Stimulated activated CD4-positive, alpha-beta T cell treated with anti-CD3 and anti-CD28 coated beads, TNF-alpha, amount 100 ng/mL, for 4 hours (primary cell): Measurements from ENCODE around the gene ZSCAN22.
"Not testable (repeated sequence)": the region's sequence is repeated elsewhere in the genome, so short reads cannot be mapped to it uniquely, and the experiment has no call there.

ENCODE experiments used
- DNase-seq, 3 experiments: peaks; one replicate each; pipeline ENCODE4 v3.0.0-alpha.2; 2020; ENCODE audit warnings: low read depth in 3 of 3

ZSCAN22 gene

DNA sequence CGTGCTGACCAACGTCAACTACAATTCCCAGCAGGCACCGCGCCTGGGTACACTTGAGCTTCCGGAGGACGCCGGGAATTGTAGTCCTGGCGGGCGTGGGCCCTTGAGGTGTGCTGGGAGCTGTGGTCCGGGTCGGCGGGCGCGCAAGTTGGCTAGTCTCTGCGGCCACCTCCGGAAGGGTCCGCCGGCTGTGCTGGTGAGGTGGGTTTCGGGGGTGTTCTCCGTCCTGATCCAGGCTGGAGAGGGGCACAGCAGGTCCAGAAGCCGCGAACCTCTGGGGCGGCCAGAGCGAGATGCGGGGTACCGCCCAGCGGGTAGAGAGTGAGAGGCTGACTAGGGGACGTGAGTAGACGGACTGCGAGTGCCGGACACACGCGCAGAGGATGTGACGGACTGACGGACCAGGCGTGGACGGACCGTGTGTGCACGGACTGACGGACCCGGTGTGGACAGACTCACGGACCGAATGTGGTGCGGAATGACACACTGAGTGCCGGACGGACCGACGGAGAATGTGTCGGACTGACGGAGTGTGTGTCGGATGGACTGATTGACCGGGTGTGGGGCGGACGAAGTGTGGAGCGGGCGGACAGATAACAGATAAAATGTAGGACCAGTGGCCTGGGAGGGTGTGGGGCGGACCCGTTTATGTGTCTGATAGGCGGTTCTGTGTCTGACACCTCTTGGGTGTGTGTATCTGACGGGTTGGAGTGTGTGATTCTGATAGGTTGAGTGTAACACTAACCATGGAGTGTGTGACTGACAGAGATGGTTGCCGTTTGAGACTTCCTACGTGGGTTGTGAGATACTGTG, at the start of gene ZSCAN22:
Gene ZSCAN22 (plus strand): TSS at position 81 of the 813 bp plus-strand sequence. CDS start 7,809 bp downstream, outside the sequence.
- peak; percentile 72 to 84 (median 72) for DNase-seq

DNA sequence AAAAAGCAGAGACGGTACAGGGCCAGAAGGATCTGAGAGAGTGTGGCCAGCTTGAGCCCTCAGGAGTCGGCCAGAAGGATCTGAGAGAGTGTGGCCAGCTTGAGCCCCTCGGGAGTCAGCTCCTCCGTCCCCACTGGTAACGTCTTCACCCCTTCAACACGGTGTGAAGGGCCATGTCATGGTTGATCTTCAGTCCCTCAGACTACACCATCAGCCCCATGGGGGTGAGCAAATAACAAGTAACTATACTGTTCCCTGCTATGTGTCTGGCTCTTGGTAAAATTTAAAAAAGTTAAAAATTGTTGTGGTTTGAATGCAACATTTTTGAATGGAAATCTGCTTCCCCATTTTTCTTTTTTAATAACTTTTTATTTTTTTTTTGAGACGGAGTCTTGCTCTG, 49.6 kb upstream of the ZSCAN22 start:
- DNase-seq, result no peak

DNA sequence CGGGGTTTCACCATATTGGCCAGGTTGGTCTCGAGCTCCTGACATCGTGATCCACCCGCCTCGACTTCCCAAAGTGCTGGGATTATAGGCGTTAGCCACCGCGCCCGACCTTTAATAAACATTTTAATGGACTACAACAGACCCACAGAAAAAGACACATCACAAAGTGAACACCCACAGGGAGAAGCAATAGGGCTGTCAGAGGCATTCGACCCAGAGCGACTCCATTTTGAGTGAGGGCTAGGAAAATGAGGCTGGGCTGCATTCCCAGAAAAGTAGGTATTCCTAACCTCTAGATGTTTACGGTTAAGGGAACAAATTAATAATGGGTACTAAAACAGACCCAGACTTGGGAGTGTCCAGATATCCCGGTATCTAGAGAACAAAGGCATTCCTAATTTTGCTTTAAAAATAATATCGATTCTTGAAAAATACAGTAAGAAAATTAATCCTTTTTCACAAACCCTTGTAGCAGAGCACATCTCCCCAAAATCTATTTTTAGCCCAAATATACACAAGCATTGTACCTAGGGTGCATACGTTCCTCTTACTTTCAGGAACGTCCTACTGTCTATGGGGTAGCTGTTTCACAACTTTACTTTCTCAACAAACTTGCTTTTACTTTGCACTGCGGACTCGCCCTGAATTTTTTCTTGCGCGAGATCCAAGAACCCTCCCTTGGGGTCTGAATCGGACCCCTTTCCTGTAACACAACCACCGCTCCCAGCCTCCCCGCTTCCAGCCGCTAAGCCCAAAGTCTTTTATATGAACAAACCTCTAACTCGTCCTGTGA, 48.9 kb upstream of the ZSCAN22 start:
- DNase-seq, result no peak

DNA sequence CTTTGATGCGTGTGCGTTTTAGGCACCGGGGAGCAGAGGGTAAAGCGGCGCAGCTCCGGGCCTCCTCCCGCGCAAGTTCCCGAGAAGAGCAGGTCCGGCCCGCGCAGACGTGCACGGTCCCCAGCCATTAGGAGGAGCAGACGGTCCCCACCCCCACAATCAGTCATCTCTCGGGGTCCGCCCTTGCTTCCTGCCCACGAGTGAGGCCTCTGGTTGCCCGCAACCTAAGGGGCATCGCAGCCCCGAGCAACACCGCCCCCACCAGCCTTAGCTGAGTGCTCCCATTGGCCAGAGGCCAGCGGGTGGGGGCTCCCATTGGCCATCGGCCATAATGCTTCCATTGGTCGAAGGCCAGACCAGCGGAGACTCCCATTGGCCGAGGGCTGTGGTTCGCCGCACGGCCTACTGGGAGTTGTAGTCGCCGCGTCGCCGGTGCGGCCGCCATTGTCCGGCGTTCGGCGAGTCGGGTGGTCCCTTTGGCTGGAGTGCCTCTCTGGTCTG, 48.2 kb upstream of the ZSCAN22 start, which contains the start of gene ZNF8:
Gene ZNF8 (plus strand): TSS at position 415 of the 501 bp plus-strand sequence. CDS start 127 bp downstream, outside the sequence.
- DNase-seq, result peak; percentile 89 to 94 (median 93)

DNA sequence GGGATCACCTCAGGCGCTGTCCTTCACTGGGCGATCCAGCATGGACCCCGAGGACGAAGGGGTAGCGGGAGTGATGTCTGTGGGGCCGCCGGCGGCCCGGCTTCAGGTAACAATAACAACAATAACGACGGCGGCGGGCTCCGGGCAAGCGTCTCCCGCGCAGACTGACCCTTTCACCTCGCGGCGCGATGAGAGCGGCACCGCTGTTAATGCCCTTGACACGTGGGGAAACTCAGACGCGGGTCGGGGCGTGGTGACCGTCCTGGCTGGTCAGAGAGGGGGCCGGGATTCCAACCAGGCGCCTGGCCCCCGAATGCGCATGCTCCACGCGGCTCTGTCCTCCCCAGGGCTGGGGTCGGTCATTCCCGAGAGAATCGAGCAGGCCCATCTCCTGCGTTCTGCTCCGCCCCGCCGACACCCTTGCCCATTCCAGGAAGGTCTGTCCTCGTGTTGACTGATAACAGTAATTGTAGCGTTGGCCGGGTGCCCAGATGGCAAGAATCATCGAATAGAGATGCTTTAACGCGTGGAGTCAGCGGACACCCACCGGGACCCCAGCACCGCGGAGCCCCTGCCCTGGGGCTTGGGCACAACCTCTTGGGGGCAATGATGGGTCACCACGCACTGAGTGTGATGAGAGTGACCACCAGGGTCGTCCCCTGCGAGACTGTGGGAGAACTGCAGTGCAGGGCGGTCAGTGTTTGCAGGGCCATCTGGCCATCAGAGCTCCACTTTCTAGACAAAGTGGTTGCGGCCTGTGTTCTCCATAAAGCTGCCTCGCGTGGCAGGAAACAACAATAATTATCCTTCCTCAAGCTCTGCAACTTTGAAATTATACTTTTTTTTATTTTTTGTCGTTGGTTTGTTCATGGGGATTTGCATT, 47.5 kb upstream of the ZSCAN22 start:
- DNase-seq, result peak; percentile 19 to 29 (median 26)

DNA sequence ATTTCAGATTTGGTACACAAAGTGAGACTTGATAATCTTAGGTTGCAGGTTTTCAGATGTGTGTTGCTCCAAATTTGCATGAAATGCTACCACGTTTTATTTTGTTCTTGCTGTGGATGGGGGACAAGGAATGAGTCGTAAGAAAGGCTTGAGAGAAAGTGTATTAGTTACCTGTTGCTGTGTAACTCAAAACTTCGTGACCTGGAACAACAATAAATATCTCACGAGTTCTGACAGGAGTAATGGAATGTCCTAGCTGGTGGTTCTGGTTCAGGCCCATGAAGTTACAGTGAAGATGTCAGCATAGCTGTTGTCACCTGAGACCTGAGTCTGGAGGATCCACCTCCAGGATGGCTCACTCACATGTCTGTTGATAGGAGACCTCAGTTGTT, 46.9 kb upstream of the ZSCAN22 start:
- no peak for DNase-seq

DNA sequence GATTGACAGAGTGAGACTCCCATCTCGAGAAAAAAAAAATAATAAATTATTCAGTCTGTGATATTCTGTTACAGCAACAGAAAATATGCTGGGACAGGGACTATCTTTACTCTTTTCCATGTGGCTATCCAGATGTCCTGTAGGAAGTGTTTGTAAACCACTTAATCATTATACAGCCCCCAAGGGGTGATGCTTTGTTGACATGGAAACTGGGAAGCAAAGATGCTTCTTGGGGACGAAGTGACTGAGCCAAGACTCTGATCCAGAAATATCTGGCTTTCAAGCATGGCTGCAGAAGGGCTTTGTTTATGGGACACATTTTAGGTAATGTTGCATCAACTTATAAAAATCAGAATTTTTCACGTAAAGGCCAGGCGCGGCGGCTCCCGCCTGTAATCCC, 42.6 kb upstream of the ZSCAN22 start:
- DNase-seq, result no peak

DNA sequence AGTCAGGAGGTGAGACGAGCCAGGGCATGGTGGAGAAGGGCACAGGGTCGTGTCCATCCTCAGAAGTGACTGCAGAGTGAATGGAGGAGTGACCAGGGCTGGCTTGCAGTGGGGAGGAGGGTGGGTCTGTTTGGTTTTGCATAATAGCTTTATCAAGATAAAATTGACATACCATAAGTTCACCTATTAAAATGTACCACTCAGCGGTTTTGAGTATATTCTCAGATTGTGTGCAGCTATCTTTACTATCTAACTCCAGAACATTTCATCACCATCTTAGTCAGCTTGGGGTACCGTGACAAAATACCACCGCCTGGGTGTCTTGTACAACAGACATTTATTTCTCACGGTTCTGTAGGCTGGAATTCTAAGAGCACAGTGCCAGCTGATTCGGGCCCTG, 34.9 kb upstream of the ZSCAN22 start:
- no peak for DNase-seq

DNA sequence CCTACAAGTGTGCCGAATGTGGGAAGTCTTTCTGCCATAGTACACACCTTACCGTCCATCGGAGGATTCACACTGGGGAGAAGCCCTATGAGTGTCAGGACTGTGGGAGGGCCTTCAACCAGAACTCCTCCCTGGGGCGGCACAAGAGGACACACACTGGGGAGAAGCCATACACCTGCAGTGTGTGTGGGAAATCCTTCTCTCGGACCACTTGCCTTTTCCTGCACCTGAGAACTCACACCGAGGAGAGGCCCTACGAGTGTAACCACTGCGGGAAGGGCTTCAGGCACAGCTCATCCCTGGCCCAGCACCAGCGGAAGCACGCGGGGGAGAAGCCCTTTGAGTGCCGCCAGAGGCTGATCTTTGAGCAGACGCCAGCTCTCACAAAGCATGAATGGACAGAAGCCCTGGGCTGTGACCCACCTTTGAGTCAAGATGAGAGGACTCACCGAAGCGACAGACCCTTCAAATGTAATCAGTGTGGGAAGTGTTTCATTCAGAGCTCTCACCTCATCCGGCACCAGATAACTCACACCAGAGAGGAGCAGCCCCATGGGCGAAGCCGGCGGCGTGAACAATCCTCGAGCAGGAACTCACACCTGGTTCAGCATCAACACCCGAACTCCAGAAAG, 31.9 kb upstream of the ZSCAN22 start:
- no peak for DNase-seq

DNA sequence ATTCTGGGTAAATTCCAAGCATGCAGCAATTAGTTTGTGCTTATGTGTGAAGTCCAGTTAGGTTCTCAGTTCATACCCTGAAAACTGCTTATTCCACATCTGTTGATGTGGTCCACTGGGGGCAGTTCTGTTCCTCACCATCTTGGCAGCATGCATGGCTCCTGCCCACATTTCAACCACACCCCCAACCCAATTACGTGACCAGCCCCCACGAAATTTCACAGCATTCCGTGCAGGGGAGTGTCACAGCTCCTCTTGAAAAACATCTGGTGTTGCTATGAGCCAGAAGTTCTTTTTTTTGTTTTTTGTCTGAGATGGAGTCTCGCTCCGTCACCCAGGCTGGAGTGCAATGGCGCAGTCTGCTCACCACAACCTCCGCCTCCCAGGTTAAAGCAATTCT, 30.7 kb upstream of the ZSCAN22 start:
- no peak for DNase-seq

DNA sequence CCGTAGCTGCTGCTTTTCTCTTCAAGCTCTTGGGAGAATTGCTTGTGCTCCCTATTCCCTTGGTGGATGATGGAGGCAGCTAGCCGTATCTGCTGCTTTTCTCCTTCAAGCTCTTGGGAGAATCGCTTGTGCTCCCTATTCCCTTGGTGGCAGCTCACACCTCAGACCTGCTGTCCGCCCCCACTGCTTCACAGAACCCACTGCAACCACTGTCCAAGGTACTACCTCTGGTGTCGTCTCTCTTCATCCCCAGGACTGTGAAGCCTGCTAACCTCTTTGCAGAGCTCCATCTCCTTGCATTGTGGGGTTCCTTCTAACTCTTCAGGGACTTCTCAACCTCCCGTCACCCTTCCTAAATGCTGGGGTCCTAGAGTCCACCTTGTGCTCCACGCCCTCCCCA, 26.2 kb upstream of the ZSCAN22 start:
- DNase-seq, result no peak

DNA sequence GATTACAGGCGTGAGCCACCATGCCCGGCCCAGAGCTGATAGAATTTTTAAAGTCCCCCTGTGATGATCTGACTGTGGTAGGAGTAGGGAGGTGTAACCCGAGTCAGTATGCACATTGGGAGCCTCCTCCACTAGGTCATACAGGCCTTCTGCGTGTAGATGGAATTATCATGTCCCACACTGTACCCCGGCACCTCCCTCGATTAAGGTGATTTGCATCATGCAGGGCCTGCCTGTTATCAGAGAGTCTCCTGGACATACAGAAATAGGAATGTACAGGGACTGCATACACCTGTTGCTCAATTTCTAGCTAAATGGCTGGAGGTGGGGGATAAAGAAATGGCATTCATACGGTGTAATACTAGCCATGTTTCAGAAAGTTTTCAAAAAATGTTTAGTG, 22.5 kb upstream of the ZSCAN22 start:
- no peak for DNase-seq

DNA sequence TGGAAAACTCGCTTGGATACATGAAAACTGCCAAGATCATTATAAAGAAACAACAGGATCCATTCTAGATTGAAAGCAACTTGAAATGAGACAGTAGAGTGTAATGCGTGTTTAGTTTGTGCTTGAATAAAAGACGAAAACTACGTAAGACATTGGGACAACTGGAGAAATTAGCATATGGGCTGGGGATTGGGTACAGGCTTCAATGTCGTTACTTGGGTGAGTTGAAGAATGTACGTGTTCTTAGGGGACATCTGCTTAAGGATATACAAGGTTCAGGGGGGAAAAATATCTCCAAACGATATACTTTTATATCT, 22.1 kb upstream of the ZSCAN22 start:
- no peak for DNase-seq

DNA sequence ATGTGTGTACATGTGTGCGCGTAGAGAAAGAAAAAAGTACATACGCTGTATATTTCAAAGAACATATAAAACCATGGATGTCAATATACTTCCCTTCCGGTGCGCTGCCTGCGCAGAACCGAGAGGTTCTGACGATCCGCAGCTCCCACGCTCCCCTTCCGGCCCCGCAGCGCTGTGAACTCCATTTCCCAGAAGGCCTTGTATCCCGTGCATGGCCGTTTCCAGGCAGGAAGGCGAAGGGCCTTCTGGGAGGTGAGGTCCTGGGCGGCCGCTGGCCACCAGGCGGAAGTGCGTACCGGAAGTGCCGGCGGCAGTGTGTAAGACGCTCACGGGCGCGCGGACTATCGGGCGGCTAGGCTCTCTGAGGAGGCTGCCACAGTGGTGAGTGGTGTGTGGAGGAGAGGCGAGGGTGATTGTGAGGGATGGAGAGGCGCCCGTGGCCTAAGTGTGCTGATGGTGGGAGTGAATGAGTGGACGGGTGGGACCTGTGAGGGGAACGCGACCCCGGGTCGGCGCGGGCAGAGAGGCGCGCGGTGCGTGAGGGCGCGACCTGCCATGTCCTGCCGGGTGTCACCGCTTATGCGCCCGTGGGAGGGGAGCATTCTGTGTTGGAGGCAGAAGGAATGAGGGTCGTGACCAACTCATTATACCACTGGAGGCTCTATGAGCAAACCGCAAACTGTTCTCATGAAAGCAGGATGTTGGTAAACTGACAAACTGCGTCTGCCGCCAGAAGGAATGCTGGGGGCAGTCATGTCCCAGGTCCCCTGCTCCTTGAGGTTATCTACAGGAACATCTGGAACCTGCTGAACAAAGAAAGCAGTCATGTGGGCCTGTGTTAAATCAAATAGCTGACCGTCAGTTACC, 21.5 kb upstream of the ZSCAN22 start, which contains the start of gene ERVK3-1:
Gene ERVK3-1 (plus strand): TSS at position 313 of the 867 bp plus-strand sequence. CDS start 6,792 bp downstream, outside the sequence.
- DNase-seq, result peak; percentile 73 to 89 (median 86)

DNA sequence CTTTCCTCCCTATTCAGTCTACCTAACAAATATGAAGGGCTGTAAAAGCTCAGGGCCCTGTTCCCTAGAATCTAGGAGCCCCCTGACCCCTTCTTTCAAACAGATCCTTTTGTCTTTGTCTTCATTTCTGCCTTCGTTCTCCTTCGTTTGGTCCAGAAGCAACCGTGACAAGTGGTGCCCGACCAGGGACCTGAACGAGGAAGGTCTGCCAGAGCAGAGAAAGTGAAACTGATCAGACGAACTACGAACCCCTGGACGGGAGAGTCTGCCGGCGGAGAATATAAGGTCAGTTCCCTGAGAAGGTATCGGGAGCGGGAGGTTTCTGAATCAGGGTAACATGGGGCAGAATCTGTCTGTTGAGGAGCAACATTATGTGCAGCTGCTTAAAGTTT, 20.9 kb upstream of the ZSCAN22 start:
- no peak for DNase-seq

DNA sequence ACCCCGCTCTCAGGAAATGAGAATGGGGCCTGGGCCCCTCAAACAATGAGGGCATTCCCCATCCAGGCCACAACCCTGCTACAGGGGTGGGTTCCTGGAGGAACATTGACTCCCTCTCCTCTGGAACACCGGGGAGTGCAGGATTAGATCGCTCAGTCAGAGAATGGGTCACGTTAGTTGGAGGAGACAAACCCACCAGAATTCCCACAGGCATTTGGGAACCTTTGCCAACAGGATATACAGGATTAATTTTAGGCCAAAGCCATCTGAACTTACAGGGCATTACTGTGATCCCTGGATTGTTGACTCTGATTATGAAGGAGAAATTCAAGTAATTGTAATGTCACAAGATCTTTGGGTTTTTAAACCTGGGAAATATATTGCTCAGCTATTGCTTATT, 19.1 kb upstream of the ZSCAN22 start:
- no peak for DNase-seq

DNA sequence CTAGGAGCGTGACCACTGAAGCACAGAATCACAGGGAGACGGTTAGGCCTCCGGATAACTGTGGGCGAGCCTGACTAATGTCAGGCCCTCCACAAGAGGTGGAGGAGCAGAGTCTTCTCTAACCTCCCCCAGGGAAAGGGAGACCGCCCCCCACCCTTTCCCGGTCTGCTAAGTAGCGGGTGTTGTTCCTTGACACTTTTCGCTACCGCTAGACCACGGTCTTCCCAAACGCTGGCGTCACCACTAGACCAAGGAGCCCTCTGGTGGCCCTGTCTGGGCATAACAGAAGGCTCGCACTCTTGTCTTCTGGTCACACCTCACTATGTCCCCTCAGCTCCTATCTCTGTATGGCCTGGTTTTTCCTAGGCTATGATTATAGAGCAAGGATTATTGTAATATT, 16.1 kb upstream of the ZSCAN22 start:
- not testable (repeated sequence) for DNase-seq

DNA sequence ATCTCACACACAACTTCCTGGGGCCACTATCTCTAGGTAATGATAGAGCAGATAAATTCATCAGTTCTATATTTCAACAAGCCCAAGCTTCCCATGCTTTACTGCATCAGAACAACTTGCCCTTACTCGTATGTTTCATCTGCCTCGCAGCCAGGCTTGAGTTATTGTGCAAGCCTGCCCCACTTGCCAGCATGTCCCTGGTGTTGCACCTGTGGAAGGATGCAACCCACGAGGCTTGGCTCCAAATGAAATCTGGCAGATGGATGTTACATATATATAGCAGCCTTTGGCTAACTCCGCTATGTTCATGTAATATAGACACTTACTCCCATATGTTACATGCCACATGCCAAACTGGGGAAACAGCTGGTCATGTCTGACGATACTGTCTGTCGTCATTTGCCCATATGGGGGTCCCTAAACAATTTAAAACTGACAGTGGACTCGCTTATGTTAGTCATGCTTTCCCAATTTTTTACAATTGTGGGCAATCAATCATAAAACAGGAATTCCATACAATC, 15.4 kb upstream of the ZSCAN22 start:
- DNase-seq, result no peak

DNA sequence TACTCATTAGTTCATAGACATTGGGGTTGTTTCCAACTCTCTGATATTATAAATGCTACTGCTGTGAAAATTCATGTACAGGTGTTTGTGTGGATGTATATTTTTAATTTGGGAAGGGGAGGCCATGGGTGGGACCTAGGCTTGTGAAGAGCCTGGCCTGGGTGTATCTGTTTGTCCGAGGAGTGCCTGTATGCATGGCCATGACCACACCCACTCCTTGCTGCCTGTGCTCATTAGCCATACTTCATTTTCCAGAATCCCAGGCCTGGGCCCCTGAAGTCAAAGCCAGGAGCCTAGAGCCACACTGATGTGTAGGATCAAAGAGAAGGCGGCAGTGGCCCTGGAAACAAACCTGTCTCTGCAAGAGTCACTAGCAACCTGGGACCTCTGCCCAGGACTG, 11.2 kb upstream of the ZSCAN22 start:
- no peak for DNase-seq

DNA sequence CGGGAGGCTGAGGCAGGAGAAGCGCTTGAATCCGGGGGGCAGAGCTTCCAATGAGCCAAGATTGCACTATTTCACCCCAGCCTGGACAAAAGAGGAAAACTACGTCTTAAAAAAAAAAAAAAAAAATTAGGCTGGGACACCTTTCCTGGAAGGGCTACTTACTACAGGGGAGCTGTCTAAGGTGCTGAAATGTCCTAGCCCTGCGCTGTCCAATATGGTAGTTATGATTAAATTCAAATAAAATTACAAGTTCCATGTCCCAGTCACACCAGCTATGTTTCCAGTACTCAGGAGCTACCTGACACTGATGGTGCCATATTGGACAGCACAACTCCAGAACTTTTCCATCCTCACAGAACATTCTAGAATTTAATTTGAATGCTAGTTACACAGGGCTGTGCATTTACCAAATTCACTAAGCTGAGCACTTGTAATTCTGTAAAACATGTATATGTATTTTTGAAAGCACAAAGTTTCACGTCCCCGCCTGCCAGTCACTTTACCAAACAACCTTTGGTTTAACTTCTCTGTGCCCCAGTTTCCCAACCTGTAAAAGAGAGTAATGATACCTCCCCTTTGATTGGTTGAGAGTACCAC, 9.2 kb upstream of the ZSCAN22 start:
- no peak for DNase-seq
